Subcutaneous abdominal adipose tissue (tissue), 5 donors: ENCODE measurements around the gene MYL5.
A peak's percentile ranks its signal among the peaks of the same experiment; 100 is the strongest.
"Not testable (repeated sequence)": the region's sequence is repeated elsewhere in the genome, so short reads cannot be mapped to it uniquely, and the experiment has no call there.

Source experiments
- H3K27ac ChIP-seq: one replicate; pipeline ENCODE4 v1.7.0; 2013; ENCODE audit warnings: low read depth, mild to moderate bottlenecking, inconsistent platforms, low read length, moderate library complexity
- H3K27me3 ChIP-seq, 5 donors: one replicate each; pipeline ENCODE4 v1.7.0; 2013; ENCODE audit warnings: low read length in 5 of 5, inconsistent platforms in 1 of 5; ENCODE audit not compliant: control insufficient read depth in 5 of 5, insufficient read depth in 4 of 5
- H3K36me3 ChIP-seq, 5 donors: one replicate each; pipeline ENCODE4 v1.7.0; 2013; ENCODE audit warnings: low read length in 5 of 5; ENCODE audit not compliant: control insufficient read depth in 5 of 5, insufficient read depth in 5 of 5
- H3K4me1 ChIP-seq, 5 donors: one replicate each; pipeline ENCODE4 v1.7.0; 2013; ENCODE audit warnings: low read length in 5 of 5, mild to moderate bottlenecking in 3 of 5, moderate library complexity in 1 of 5; ENCODE audit not compliant: control insufficient read depth in 5 of 5, insufficient read depth in 5 of 5
- H3K4me3 ChIP-seq, 5 donors: one replicate each; pipeline ENCODE4 v1.7.0; 2013; ENCODE audit warnings: low read length in 5 of 5, low read depth in 1 of 5
- H3K9ac ChIP-seq, 5 donors: one replicate each; pipeline ENCODE4 v1.7.0; 2013; ENCODE audit warnings: low read length in 5 of 5, mild to moderate bottlenecking in 4 of 5, moderate library complexity in 3 of 5
- H3K9me3 ChIP-seq, 5 donors: one replicate each; pipeline ENCODE4 v1.7.0; 2013; ENCODE audit warnings: low read length in 5 of 5; ENCODE audit not compliant: control insufficient read depth in 5 of 5
- donor health status: healthy.
- donor health status: healthy.
- donor health status: healthy.
- donor health status: healthy.
- donor health status: healthy.

MYL5 gene

GRCh38 chr4:685679-686412 is 11.5 kb downstream of the MYL5 start:
- Histone ChIP-seq H3K4me3 (no peak overlapping the region), H3K9ac (no peak overlapping the region), H3K36me3 (peaks cover 0 to 9% (median 3%) of the 10 kb centered on the region in 5 donors), H3K9me3 (no peaks in the 10 kb centered on the region), H3K4me1 (peaks cover 6 to 59% (median 50%) of the 10 kb centered on the region in 5 donors), H3K27me3 (no peaks in the 10 kb centered on the region), H3K27ac (no peak overlapping the region)

- peaks cover 0 to 9% (median 3%) of the 10 kb centered on the region in 5 donors for H3K36me3 ChIP-seq
- H3K27ac ChIP-seq, result peak overlapping the region; percentile 92
- no peaks in the 10 kb centered on the region for H3K9me3 ChIP-seq
- H3K9ac ChIP-seq, result no peak overlapping the region
- H3K4me3 ChIP-seq, result peak overlapping the region in 3 of 5 donors; percentile 23 to 78 (median 72)
- H3K4me1 ChIP-seq, result peaks cover 6 to 54% (median 46%) of the 10 kb centered on the region in 5 donors
- no peaks in the 10 kb centered on the region for H3K27me3 ChIP-seq
Measured at GRCh38 chr4:686413-687040, 12.2 kb downstream of the MYL5 start.

- Histone ChIP-seq H3K27me3 (no peaks in the 10 kb centered on the region), H3K9ac (peak overlapping the region in 3 of 5 donors; percentile 25 to 57 (median 44)), H3K4me1 (peaks cover 6 to 54% (median 46%) of the 10 kb centered on the region in 5 donors), H3K27ac (peak overlapping the region; percentile 92), H3K4me3 (peak overlapping the region in 4 of 5 donors; percentile 68 to 78 (median 74)), H3K9me3 (no peaks in the 10 kb centered on the region), H3K36me3 (peaks cover 0 to 9% (median 3%) of the 10 kb centered on the region in 5 donors)
Measured at GRCh38 chr4:687048-687970, 13.0 kb downstream of the MYL5 start.

GRCh38 chr4:687971-688853 is 13.9 kb downstream of the MYL5 start:
- Histone ChIP-seq H3K9me3 (no peaks in the 10 kb centered on the region), H3K4me3 (peak overlapping the region in 4 of 5 donors; percentile 68 to 78 (median 74)), H3K27me3 (peaks cover 0 to 3% (median 0%) of the 10 kb centered on the region in 5 donors), H3K27ac (peak overlapping the region; percentile 92), H3K9ac (peak overlapping the region; percentile 44 to 84 (median 81)), H3K36me3 (peaks cover 0 to 9% (median 3%) of the 10 kb centered on the region in 5 donors), H3K4me1 (peaks cover 6 to 49% (median 44%) of the 10 kb centered on the region in 5 donors)

- Histone ChIP-seq H3K9ac (peak within 1 kb of the TSS; percentile 73 to 84 (median 82)), H3K27me3 (peaks cover 0 to 5% (median 3%) of the 10 kb centered on the region in 5 donors), H3K9me3 (no peaks in the 10 kb centered on the region), H3K4me3 (peak within 1 kb of the TSS; percentile 68 to 82 (median 75)), H3K4me1 (peaks cover 6 to 40% (median 36%) of the 10 kb centered on the region in 5 donors), H3K27ac (peak within 1 kb of the TSS; percentile 92), H3K36me3 (peaks cover 0 to 9% (median 3%) of the 10 kb centered on the region in 5 donors)
Measured at GRCh38 chr4:688854-689681, 14.7 kb downstream of the MYL5 start, which contains the start of gene SLC49A3. TSS of gene SLC49A3 (minus strand) at chr4:689151. CDS start at chr4:689127, 24 bp downstream.

GRCh38 chr4:689723-690122 is 15.4 kb downstream of the MYL5 start:
- Histone ChIP-seq H3K9me3 (no peaks in the 10 kb centered on the region), H3K36me3 (peaks cover 0 to 9% (median 3%) of the 10 kb centered on the region in 5 donors), H3K27me3 (peaks cover 0 to 5% (median 3%) of the 10 kb centered on the region in 5 donors), H3K27ac (peak overlapping the region; percentile 92), H3K4me3 (peak overlapping the region; percentile 68 to 82 (median 75)), H3K9ac (peak overlapping the region in 4 of 5 donors; percentile 57 to 84 (median 82)), H3K4me1 (peaks cover 6 to 38% (median 34%) of the 10 kb centered on the region in 5 donors)

GRCh38 chr4:692771-693554 is 18.6 kb downstream of the MYL5 start:
- no peak overlapping the region for H3K4me3 ChIP-seq
- peaks cover 0 to 8% (median 4%) of the 10 kb centered on the region in 5 donors for H3K27me3 ChIP-seq
- H3K27ac ChIP-seq, result no peak overlapping the region
- peaks cover under 1 to 19% (median 18%) of the 10 kb centered on the region in 5 donors for H3K4me1 ChIP-seq
- H3K9ac ChIP-seq, result no peak overlapping the region
- H3K9me3 ChIP-seq, result no peaks in the 10 kb centered on the region
- H3K36me3 ChIP-seq, result no peaks in the 10 kb centered on the region

- not testable (repeated sequence) for H3K27me3 ChIP-seq, H3K27ac ChIP-seq, H3K9me3 ChIP-seq, H3K4me3 ChIP-seq, H3K9ac ChIP-seq, H3K36me3 ChIP-seq
- H3K4me1 ChIP-seq, result peaks cover 0 to 11% (median 7%) of the 10 kb centered on the region in 5 donors
Measured at GRCh38 chr4:694341-694940, 20.1 kb downstream of the MYL5 start.
